H1 (cell line): ENCODE results near the gene MMP17. TPM values are rescaled to one million over a fixed set of nuclear protein-coding genes. Genes with fewer than 3 reads are reported as not detected.

Experiments
- CHD1 ChIP-seq: IDR thresholded peaks from 2 replicates; pipeline ENCODE4 v1.6.1; 2012; ENCODE audit warnings: low read depth, low read length, improper control_type of control experiment
- CHD7 ChIP-seq: fragments of 300-600 bp; sonication (generic); IDR thresholded peaks from 2 replicates; pipeline ENCODE4 v1.7.1; 2012; ENCODE audit warnings: low read length, moderate library complexity, mild to moderate bottlenecking, inconsistent platforms; ENCODE audit not compliant: insufficient replicate concordance
- EGR1 ChIP-seq: IDR thresholded peaks from 2 replicates; pipeline ENCODE4 v1.6.1; 2011; ENCODE audit warnings: low read depth, low read length, borderline replicate concordance
- polyA plus RNA-seq, 7 experiments: library from polyadenylated mRNA; depleted of rRNA in 3 of 7; stranded (reverse) in 5 of 7; unstranded in 2 of 7; fragments of >200 nt in 5 of 7; fragments of 200-250 nt in 2 of 7; gene quantifications; 1 replicate in 5 of 7; 2 replicates in 1 of 7; 4 replicates in 1 of 7; pipeline versions ENCODE4 v1.2.1 to v1.2.3, GENCODE V29; 2011 to 2013; ENCODE audit warnings: missing spikeins in 2 of 7, mixed read lengths in 2 of 7
- total RNA-seq: library from RNA; stranded (reverse); fragmentation: NEBNext Ultra II Directional; extraction: Animal tissue kit (Norgen Biotek cat#: 25700); gene quantifications from 2 replicates; pipeline ENCODE4 v1.2.1, GENCODE V29; 2021

MMP17 gene
- total and polyA plus RNA-seq, 2 of the 8 experiments (the other 6 are each of a cell fraction or from before 2014, with no cell fraction given): 41.3 to 53.8 TPM

GRCh38 chr12:131801254-131801866 lies 26.8 kb upstream of the MMP17 start (continued):
- no peak for TF ChIP-seq CHD7
- peak; percentile 82 for TF ChIP-seq EGR1
- no peak for TF ChIP-seq CHD1
- TF ChIP-seq, all 59 proteins: peak for 1
